ENCODE results near the gene CHRNA4. TPM values are rescaled to one million over a fixed set of nuclear protein-coding genes. Genes with fewer than 3 reads are reported as not detected.
"Not testable (repeated sequence)": the region's sequence is repeated elsewhere in the genome, so short reads cannot be mapped to it uniquely, and the experiment has no call there.

CHRNA4 gene
- total RNA-seq, 1 experiment from 2014 or later = not detected

DNA sequence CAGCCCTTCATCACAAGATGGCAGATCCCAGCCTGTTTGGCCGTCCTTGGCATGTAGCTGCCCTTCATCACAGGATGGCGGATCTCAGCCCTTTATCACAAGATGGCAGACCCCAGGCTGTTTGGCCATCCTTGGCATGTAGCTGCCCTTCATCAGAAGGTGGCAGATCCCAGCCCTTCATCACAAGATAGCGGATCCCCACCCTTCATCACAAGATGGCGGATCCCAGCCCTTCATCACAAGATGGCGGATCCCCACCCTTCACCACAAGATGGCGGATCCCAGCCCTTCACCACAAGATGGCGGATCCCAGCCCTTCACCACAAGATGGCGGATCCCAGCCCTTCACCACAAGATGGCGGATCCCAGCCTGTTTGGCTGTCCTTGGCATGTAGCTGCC lies 26.1 kb downstream of the CHRNA4 start:
- not testable (repeated sequence) for DNase-seq (ENCODE audit: low spot score)

DNA sequence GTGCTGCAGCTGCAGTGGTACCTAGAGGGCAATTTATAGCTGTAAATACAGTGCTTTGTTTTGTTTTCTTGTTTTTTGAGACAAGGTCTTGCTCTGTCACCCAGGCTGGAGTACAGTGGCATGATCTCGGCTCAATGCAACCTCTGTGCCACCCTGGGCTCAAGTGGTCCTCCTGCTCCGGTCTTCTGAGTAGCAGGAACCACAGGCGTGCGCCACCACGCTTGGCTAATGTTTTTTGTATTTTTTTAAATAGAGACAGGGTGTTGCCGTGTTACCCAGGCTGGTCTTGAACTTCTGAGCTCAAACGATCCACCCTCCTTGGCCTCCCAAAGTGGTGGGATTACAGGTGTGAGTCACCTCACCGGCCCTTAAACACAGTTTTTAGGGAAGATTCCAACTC lies 26.8 kb downstream of the CHRNA4 start:
- no peak for DNase-seq (ENCODE audit: low spot score)

DNA sequence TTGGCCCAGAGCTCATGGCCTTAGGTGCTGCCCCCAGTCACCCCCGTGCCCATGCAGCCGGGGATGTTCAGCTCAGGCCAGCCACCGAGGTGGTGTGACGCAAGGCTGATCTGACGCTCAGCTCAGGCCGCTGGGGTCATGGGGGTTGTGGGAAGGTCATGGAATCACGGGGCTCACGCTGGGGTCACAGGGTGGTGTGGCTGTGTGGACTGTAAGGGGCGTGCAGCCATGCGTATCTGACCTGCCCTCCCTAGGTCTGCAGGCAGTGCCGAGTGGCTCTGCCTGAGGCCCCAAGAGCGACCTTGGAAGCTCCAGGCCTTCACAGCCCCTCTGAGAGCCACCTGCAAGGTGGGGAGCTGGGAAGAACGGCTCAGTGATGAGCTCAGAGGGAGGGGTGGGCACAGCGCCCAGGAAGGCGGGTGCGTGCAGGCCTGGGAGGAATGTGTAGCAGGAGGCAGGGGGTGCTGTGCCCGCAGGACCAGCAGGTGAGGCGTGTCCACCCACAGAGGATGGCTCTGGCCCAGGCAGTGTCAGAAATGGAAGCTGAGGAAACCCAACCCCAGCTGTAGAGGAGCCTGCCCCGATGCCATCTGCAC lies 27.8 kb downstream of the CHRNA4 start:
- no peak for DNase-seq (ENCODE audit: low spot score)

DNA sequence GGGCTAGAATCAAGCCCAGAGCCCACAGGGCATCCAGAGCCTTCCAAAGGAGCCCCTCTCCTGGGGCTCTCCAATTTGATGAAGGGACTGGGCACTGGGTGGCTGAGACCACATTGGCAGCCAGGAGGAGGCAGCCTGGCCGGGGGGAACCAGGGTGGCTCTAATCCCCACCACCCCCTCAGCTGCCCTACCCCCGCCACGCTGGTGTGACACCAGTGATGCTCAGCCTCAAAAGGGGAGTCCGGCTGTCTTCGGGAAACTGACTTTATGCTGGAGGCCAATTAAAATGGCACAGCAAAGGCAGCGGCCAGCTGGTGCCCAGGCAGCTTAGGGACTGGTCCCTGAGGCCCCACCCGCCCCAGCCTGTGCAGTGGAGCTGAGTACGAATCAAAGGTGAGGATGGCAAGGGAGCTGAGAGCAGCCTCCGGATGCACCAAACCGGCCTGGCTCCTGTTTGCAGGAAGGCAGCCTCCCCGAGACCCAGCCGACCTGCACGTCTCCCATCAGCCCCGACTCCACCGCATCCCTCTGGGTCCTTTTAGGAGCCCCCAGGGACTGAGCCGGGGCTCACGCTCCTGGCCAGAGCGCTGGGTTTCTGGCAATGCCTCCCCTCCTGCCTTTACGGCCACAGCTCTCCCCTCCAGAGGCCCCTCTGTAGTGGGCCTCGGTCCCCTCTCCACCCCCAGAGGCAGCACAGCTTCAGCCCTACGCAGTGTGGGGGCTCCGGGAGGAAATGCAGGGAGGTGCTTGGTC lies 28.5 kb downstream of the CHRNA4 start:
- DNase-seq (ENCODE audit: low spot score) = no peak

DNA sequence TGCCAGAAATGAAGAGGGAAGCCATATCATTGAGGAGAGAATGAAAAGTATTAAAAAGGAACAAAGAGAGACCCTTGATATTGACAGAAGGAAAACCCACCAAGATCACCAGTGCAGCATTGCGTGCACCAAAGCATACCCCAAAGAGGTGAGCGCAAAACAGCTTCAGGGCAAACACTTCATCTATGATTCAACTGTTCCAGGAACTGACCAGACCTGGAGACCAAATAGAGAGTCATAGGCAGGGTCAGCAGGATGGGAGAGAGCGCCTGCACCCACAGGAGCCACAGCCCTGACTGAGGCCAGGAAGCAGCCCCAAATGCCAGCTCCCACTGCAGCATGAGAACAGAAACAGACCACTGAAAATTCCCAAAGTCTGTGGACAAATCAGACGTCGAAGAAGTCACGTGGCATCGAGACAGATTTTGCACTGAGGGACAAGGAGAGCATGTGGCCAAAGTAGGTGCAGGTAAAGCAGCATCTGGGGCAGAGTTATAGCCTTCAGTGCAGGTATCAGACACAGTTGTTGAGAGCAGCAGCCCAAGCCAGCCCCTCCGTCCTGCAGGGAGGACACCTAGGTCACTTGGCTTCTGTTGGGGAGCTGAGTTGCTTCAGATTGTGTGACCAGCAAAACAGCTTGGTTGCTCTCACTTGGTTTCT lies 29.3 kb downstream of the CHRNA4 start:
- no peak for DNase-seq (ENCODE audit: low spot score)

DNA sequence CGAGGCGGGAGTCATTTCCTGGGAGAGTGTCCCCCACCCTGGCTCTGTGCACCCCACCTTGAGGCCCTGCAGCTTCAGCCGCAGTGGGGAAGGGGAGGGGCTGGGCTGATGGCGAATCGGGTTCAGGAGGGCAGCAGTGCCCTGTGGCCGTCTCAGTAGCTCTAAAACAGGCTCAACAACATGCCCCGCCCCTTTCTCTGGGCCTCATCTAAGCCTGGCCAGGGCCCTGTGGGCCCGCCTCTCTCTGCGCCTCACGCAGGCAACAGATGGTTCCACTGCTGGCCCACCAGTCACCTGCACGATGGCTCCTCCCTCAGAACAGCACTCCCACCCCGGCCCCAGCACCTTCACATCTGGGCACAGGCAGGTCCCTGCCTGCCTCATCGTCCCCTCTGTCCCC lies 30.2 kb downstream of the CHRNA4 start:
- DNase-seq (ENCODE audit: low spot score) = peak; percentile 39

DNA sequence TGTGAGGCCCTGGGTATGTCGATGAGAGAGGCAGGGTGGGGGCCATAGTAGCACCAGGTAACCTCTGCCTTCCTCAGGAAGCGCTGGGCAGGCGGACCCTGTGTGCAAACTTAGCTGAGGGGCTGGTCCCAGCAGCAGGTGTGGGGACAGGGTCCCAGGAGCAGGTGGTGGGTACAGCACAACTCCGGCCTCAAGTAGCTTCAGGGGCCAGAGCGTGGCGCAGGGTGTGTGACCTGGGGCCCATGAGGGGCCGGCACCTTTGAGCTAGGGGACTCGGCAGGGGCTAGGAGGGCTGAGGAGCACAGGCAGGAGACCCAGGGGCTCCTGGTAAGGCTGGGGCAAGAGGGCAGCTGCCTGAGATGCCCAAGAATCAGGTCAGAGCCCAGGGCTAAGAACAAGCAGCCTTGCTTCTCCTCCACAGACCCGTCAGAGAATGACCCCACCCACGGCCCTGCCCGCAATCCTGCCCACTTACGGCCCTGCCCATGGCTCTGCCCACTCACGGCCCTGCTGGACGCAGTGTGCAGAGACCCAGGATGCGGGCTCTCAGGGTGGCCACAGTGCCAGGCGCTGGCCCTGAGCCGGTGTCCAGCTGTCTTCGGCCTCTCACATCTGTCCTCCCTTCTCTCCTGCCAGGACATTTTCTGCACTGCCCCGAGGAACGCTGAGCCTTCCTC lies 30.9 kb downstream of the CHRNA4 start:
- no peak for DNase-seq (ENCODE audit: low spot score)

DNA sequence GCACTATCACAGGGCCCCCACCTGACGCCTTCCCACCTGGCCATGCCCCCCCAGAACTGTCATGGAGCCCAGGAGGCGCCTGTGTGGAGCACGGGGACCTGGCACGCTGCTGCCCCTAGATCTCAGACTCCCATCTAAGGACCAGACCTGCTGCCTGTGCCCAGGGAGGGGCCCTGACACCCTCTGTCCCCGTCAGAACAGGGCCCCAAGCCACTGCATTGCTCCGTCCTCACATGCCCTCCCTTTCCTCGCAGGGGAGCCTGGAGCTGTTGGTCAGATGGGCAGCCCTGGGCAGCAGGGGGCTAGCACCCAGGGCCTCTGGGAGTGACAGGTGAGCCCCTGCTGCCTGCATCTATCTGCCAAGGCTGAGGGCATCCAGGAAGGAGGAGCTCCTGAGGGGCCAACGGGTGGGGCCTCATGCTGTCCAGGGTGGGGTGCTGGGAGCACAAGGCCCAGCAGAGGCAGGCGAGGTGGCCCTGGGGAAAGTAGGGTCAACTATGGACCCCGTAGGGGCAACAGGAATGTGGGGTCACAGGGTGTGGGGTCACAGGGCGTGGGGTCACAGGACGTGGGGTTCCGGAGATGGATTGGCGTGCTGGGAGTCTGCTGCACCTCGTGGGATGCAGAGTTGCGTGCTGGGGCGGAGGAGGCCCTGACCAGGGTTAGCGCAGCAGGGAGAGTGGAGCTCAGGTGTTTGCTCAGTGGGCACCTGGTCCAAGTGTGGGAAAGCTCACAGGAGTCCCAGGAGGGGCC lies 31.6 kb downstream of the CHRNA4 start:
- no peak for DNase-seq (ENCODE audit: low spot score)

DNA sequence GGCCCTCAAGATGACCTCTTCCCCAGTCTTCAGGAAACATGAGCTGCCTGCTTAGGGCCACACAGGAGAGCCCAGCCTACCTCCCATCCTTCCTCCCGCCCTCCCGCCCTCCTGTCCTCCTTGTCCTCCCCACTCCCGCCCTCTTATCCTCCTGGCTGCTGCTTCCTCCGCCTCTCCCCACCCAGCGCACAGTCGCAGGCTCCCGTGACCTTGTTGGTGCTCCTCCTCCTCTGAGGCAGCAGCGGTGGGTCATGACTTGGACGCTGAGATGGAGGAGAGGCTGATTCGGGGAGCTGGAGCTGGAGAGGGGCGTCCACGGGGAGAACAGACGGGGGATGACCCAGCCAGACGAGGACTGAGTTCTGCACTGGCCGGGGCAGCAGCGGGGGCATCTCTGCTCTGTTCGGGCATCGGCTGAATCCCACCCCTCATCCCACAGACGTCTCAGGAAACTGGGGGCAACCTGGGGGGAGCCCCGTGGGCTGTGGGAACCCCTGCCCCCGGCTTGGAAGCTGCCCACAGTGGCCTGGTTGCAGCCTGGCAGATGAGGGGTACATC lies 32.4 kb downstream of the CHRNA4 start:
- no peak for DNase-seq (ENCODE audit: low spot score)

DNA sequence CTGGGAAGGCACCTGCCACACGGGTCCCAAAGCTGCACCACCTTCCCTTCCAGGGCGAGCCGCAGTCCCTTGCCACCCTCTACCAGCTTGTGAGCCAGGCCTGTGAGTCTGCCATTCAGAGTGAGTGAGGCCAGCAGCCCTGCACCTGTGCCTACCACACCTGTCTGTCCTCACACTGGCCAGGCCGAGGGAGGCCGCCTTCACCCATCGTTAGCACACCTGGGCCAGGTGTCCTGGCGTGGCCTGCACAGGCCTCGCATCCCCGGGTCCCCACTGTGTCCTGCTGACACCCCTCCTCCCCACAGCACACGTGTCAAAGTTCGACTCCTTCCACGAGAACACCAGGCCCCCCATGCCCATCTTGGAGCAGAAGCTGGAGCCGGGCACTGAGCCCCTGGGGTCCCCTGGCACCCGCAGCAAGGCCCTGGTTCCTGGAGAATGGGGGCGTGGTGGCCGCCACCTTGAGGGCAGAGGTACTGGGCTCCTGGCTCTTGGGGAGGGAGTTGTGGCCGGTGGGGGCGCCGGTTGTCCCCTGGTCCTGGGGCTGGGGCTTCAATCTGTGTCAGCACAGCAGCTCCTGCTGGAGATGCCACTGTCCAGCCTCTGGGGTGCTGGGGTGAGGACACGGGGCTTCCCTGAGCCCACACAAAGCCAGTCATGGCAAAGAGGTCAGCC lies 33.0 kb downstream of the CHRNA4 start:
- DNase-seq (ENCODE audit: low spot score) = no peak

DNA sequence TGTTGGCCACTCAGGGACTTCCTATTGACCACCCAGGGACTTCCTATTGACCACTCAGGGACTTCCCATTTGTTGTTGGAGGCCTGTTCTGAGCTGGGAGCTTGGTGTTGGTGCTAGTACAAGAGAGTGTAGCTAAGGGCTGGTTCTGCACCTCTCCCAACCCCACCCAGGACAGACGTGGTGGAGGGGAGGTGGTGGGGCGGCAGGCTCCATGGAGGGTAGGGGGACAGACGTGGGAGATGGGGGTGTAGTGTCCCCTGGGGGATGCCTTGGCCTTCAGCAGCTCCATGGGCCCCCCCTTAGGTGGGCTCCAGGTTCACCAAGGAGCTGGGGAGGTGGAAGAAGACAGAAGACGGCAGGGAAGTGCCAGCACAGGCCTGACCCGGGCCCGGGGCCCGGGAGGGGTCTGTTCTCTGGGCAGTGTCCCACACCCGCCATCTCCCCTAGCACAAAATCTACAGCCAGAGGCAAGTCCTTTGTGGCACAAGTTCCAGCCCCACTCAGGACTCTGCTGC lies 33.9 kb downstream of the CHRNA4 start:
- DNase-seq (ENCODE audit: low spot score) = no peak

DNA sequence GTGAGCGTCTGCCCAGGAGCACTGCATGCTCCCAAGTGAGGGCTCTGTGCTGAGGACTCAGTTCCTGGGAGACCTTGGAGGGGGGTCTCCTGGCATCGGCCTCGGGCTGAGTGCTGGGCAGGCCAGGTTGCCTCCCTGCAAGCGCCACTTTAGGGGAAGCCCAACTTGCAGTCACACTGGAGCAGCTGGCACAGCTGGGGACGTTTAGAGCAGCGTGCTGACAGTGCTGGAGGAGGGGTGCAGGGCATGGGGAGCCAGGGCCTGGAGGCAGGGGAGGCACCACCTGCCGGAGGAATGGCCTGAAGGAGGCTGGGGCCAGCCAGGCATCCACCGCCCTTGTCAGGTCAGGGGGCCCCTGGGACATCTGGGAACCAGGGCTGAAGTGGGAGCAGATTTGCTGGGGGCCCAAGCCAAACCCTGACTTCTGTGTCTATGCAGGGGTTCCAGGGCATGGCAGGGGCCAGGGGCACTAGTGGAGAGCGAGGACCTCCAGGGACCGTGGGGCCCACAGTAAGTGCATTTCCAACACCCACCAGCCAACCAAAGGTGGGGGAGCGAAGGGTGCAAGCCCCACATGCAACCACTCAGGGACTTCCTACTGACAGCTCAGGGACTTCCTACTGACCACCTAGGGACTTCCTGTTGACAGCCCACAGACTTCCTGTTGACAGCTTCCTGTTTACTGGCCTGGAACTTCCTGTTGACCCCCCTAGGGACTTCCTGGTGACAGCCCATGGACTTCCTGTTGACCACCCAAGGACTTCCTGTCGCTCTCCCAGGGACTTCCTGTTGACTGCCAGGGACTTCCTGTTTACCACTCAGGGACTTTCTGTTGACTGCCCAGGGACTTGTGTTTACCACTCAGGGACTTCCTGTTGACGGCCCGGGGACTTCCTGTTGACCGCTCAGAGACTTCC lies 34.6 kb downstream of the CHRNA4 start:
- DNase-seq (ENCODE audit: low spot score) = no peak

DNA sequence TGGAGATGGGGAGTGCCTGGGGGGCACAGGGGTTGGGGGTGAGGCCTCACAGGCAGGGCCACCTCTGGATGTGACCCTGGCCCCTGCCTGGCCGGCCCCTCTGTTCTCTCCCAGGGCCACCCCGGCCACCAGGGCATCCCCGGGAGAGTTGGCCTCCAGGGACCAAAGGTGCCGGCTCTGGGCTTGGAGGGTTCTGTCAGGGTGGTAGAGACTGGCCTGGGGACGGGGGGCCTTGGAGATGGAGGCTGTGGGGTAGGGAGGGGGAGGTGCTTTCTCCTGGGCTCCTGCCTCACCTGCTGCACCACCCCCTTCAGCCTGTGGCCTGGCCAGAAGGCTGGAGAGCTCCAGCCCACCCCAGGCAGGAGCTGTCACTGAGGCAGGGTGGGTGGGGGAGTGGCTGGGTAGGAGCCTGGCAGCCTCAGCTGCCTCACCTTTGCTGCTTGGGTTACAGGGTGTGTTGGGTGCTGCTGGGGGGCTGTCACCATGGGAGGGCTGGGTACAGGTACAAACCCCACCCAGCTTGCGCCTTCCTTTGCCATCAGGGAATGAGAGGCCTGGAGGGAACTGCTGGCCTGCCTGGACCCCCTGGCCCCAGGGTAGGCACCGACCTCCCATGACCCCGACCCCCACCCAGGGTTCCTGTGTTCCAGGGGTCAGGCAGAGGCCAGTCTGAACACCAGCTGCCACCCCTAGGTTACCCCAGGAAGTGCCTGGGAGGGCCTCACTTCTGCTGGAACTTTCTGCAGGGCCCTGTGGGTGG lies 35.4 kb downstream of the CHRNA4 start:
- DNase-seq (ENCODE audit: low spot score) = no peak

DNA sequence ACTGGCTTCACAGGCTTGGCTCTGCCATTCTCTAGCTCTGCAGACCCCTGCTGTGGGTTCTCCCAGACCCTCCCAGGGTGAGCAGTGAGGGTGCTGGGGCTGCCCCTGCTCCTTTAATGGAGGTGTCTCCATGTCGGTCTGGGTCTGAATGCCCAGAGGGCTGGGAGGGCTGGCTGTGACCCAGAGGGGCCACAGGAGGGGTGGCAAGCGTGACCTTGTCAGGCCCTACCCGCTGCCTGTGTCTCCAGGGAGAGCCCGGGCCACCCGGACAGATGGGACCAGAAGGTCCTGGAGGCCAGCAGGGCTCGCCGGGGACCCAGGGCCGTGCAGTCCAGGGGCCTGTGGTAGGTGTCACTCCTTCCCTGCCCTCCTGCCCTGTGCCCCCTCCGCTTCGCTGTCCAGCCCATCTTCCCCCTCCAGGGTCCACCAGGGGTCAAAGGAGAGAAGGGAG lies 36.1 kb downstream of the CHRNA4 start:
- DNase-seq (ENCODE audit: low spot score) = no peak

DNA sequence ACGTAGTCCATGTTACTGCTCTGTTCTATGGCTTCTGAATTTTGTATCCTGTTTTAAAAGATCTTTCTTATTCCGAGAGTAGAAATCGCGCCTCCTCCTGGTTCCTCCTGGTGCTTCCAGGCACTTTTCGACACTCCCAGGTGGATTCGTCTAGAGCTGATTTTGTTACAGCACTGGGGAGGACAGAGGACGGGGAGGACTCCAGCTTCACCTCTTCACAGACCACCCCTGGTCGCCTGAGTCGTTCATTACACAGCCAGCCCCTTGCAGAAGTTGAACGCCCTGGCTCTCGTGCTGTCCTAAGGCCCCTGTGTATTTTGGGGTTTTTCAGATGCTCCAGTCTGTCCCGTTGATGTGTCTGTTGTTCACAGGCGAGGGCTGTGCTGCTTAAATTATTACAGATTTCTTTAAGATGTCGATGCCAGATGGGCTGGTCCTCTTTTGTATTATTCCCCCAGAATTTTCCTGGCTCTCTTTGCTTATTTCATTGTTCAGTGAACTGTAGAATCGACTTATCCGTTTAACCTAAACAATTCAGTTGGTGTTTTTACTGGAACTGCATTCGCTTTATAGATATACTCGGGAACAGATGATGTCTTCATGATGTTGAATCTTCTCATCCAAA lies 37.7 kb downstream of the CHRNA4 start:
- no peak for DNase-seq (ENCODE audit: low spot score)

DNA sequence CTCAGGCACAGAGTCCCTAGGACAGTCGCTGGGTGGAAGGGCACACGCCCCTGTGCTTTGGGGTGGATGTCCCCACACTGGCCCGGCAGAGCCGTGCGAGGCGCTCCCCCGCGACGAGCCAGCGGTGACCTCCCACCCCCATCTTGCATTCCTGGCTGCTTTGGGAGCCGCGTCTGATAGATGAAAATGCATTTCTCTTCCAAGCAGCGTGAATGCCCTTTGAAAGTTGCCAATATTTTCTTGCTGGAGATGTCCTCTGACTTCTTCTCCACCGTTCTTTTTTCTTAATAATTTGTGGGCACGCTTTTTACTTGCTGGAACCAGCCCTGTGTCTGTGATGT lies 38.2 kb downstream of the CHRNA4 start:
- no peak for DNase-seq (ENCODE audit: low spot score)

DNA sequence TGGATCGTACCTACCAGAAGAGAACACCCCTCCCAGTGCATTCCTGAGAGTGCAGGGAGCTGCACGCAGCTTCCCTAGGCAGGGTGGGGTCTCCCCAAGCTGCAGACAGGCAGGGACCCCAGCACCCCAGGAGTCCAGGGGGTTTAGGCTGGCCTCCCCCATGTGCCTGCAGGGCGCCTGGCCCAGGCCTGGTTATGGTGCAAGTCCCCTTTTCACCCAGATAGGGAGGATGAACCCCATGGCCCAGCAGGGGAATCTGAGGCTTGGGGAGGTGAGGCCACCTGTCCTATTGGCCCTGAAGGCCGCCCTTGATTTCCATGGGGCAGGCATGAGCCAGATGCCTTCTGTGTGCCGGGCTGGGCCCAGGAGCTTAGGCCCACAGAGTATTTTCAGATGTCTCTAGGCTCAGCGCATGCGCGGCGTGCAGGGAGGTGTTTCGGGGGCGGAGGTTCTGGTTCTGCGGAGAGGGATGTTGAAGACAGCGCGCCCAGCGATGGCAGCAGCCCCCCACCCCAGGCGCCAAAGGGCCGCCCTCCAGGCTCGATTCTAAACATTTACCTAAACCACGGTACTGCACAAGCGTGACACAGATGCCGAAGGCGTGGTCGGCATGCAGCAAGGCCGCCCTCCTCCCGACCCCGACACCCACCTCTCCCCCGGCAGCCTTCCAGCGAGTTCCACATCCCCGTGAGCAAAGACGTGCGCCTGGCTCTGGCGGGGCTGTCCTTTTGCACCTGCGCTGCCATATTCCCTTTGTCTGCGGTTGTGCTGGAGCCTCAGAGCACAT lies 38.8 kb downstream of the CHRNA4 start:
- no peak for DNase-seq (ENCODE audit: low spot score)

Data from HT-29 (cell line).